RWPE2 (cell line): ENCODE measurements around the gene ARHGAP42.
A peak's percentile ranks its signal among the peaks of the same experiment; 100 is the strongest.

Experiments used
- ATAC-seq: fragments of 200-7000 bp; cut with Tn5 transposase; 3 replicates; pipeline ENCODE4 v1.9.1; 2021; ENCODE audit warnings: low read depth
- DNase-seq: peaks from one replicate; pipeline ENCODE4 v3.0.0-alpha.2; 2020; ENCODE audit warnings: low spot score
- H3K27ac ChIP-seq: fragments of 450-650 bp; 2 replicates; pipeline ENCODE4 v1.5.1; 2017; ENCODE audit warnings: mild to moderate bottlenecking; ENCODE audit not compliant: poor library complexity, severe bottlenecking
- H3K27me3 ChIP-seq: fragments of 250-450 bp; sonication (Bioruptor Pico); 2 replicates; pipeline ENCODE4 v1.5.1; 2021; ENCODE audit warnings: mild to moderate bottlenecking, moderate library complexity; ENCODE audit not compliant: insufficient read depth, poor library complexity, severe bottlenecking
- H3K36me3 ChIP-seq: fragments of 250-450 bp; sonication (Bioruptor Pico); 2 replicates; pipeline ENCODE4 v1.5.1; 2020; ENCODE audit warnings: low read depth, mild to moderate bottlenecking, moderate library complexity
- H3K4me1 ChIP-seq: fragments of 250-450 bp; sonication (Bioruptor Pico); 2 replicates; pipeline ENCODE4 v1.5.1; 2021; ENCODE audit warnings: mild to moderate bottlenecking, moderate library complexity; ENCODE audit not compliant: insufficient read depth, poor library complexity, severe bottlenecking
- H3K4me3 ChIP-seq: fragments of 250-450 bp; sonication (Bioruptor Pico); 2 replicates; pipeline ENCODE4 v1.5.1; 2021; ENCODE audit warnings: mild to moderate bottlenecking, moderate library complexity; ENCODE audit not compliant: severe bottlenecking
- H3K9me3 ChIP-seq: fragments of 250-450 bp; sonication (Bioruptor Pico); 2 replicates; pipeline ENCODE4 v1.5.1; 2021; ENCODE audit warnings: mild to moderate bottlenecking, moderate library complexity; ENCODE audit not compliant: severe bottlenecking
- CTCF ChIP-seq: fragments of 450-650 bp; IDR thresholded peaks from one replicate; pipeline ENCODE4 v1.5.1; 2017; ENCODE audit warnings: mild to moderate bottlenecking, moderate library complexity; ENCODE audit not compliant: poor library complexity, severe bottlenecking

The ARHGAP42 gene

GRCh38 chr11:100823360-100823759 is 136.3 kb downstream of the ARHGAP42 start:
- Histone ChIP-seq H3K9me3 (no peaks in the 10 kb centered on the region), H3K4me1 (no peaks in the 10 kb centered on the region), H3K27me3 (no peaks in the 10 kb centered on the region), H3K36me3 (no peaks in the 10 kb centered on the region), H3K4me3 (no peak overlapping the region), H3K27ac (no peak overlapping the region)
- no peak for ATAC-seq
- no peak for TF ChIP-seq CTCF
- no peak for DNase-seq

GRCh38 chr11:100824041-100824809 is 137.1 kb downstream of the ARHGAP42 start:
- ATAC-seq, result no peak
- Histone ChIP-seq H3K27ac (no peak overlapping the region), H3K4me1 (no peaks in the 10 kb centered on the region), H3K4me3 (no peak overlapping the region), H3K36me3 (no peaks in the 10 kb centered on the region), H3K9me3 (no peaks in the 10 kb centered on the region), H3K27me3 (no peaks in the 10 kb centered on the region)
- TF ChIP-seq CTCF, result no peak
- no peak for DNase-seq

GRCh38 chr11:100825626-100826025 is 138.5 kb downstream of the ARHGAP42 start:
- TF ChIP-seq CTCF, result no peak

GRCh38 chr11:100827934-100828661 is 141.0 kb downstream of the ARHGAP42 start:
- Histone ChIP-seq H3K36me3 (no peaks in the 10 kb centered on the region), H3K9me3 (no peaks in the 10 kb centered on the region), H3K4me1 (peaks cover 4% of the 10 kb centered on the region), H3K27me3 (no peaks in the 10 kb centered on the region), H3K27ac (no peak overlapping the region), H3K4me3 (no peak overlapping the region)
- TF ChIP-seq CTCF, result peak; percentile 38
- DNase-seq, result no peak
- peak; percentile 79 for ATAC-seq

More at GRCh38 chr11:100825626-100826025, 138.5 kb downstream of the ARHGAP42 start:
- ATAC-seq, result no peak
- H3K9me3 ChIP-seq, result no peaks in the 10 kb centered on the region
- H3K27me3 ChIP-seq, result no peaks in the 10 kb centered on the region
- no peak overlapping the region for H3K27ac ChIP-seq
- DNase-seq, result no peak
- H3K36me3 ChIP-seq, result no peaks in the 10 kb centered on the region
- no peaks in the 10 kb centered on the region for H3K4me1 ChIP-seq
- no peak overlapping the region for H3K4me3 ChIP-seq
